Measurements from ENCODE around the gene ABR. TPM values are rescaled to one million over a fixed set of nuclear protein-coding genes. Genes with fewer than 3 reads are reported as not detected.

Gene ABR
- total and polyA plus RNA-seq, 4 donors, result 2.7 to 12.9 (median 6.8) TPM

DNA sequence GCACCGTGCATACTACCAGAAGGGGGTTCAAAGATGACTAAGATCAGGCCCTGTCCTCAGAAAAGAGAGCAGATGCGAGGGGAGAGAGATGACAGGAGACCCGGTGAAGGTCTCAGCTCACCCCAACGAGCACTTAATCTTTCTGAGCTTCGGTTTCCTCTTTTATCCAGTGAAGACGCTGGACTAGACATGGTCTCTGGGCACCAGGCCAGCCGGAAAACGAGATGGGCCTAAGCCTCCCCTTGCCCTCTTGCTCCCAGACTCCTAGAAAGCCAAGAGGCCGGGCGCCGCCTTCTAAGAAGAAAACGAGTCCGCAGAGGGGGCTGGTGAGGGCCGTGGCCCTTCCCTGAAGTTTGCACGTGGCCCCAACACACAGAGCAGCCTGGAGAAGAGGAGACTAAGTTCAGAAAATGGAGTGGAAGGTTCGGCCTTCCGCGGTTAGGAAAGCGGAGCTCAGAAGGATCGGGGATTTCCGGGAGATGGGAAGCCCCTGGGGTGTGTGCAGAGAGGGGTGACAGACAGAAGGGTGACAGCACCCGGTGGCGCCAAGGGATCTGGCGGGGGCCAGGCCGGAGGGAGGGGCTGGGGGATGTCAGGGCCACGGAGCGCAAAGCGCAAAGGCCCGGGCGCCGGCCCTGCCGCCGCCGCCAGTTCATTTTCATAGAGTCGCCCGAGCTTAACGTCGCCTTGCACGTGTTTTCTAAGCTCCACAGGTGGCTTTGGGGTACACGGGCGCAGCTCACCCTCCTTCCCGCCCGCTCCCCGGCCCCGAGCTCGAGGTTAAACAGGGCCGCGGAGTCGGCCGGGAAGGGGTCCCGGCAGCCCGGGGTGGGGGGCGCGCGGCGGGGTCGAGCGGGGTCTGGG lies 48.4 kb upstream of the ABR start:
- WGBS, result 6% methylated on average over 58 of the region's 58 CpGs
- no peak overlapping the region for H3K9ac ChIP-seq (ENCODE audit: low read depth in 1 of 2, low read length in 2 of 2)
- H3K36me3 ChIP-seq (ENCODE audit: control insufficient read depth in 4 of 4, insufficient read depth in 3 of 4, low read depth in 1 of 4, low read length in 3 of 4), result no peaks in the 10 kb centered on the region
- no peak overlapping the region for H3K27ac ChIP-seq (ENCODE audit: low read depth in 1 of 2, low read length in 2 of 2)
- DNase-seq (ENCODE audit: low spot score), result no peak
- no peak for TF ChIP-seq MAX (IDR thresholded peaks at IDR 0.05)
- no peak for TF ChIP-seq GABPA (IDR thresholded peaks at IDR 0.05 in 1 of 2, conservative IDR thresholded peaks at IDR 0.05 in 1 of 2)
- no peak for TF ChIP-seq SP1 (IDR thresholded peaks at IDR 0.05)
- TF ChIP-seq HNF4A (conservative IDR thresholded peaks at IDR 0.05), result no peak
- no peak for TF ChIP-seq EGR1 (IDR thresholded peaks at IDR 0.05; ENCODE audit: low read depth in 2 of 2)
- TF ChIP-seq NR2F2 (IDR thresholded peaks at IDR 0.05), result no peak
- TF ChIP-seq, protein P1, sequence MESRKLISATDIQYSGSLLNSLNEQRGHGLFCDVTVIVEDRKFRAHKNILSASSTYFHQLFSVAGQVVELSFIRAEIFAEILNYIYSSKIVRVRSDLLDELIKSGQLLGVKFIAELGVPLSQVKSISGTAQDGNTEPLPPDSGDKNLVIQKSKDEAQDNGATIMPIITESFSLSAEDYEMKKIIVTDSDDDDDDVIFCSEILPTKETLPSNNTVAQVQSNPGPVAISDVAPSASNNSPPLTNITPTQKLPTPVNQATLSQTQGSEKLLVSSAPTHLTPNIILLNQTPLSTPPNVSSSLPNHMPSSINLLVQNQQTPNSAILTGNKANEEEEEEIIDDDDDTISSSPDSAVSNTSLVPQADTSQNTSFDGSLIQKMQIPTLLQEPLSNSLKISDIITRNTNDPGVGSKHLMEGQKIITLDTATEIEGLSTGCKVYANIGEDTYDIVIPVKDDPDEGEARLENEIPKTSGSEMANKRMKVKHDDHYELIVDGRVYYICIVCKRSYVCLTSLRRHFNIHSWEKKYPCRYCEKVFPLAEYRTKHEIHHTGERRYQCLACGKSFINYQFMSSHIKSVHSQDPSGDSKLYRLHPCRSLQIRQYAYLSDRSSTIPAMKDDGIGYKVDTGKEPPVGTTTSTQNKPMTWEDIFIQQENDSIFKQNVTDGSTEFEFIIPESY (IDR thresholded peaks at IDR 0.05), result no peak
- no peaks in the 10 kb centered on the region for H3K9me3 ChIP-seq (ENCODE audit: control insufficient read depth in 4 of 4, low read length in 3 of 4)
- H3K4me1 ChIP-seq (ENCODE audit: control insufficient read depth in 4 of 4, insufficient read depth in 4 of 4, low read length in 3 of 4), result peaks cover 0 to 12% (median 11%) of the 10 kb centered on the region in 4 donors
- H3K27me3 ChIP-seq (ENCODE audit: control insufficient read depth in 4 of 4, insufficient read depth in 4 of 4, low read length in 3 of 4), result peaks cover 2 to 9% (median 5%) of the 10 kb centered on the region in 4 donors
- peak overlapping the region in 1 of 3 donors; percentile 51 for H3K4me3 ChIP-seq (ENCODE audit: low read depth in 1 of 3, low read length in 3 of 3)

DNA sequence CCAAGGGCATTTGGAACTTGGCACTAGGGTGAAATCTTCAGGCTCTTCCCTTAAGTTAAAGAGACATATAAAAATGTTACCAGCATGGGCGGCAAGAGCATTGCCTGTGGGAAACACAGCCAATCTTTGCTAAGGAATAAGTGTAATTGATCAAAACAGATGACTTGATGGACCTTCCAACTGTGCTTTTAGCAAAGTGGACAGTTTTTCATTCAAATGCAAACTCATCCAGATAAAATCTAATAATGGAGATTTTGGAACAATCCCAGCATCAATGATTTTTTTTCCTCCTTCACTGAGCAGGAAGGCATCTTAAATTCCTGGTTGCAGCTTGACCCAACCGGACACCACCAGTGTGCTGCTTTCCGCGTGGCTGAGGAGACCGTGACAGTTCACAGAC lies 47.6 kb upstream of the ABR start:
- Histone ChIP-seq H3K27me3 (ENCODE audit: control insufficient read depth in 4 of 4, insufficient read depth in 4 of 4, low read length in 3 of 4) (peaks cover 2 to 7% (median 5%) of the 10 kb centered on the region in 4 donors), H3K9me3 (ENCODE audit: control insufficient read depth in 4 of 4, low read length in 3 of 4) (no peaks in the 10 kb centered on the region), H3K9ac (ENCODE audit: low read depth in 1 of 2, low read length in 2 of 2) (no peak overlapping the region), H3K27ac (ENCODE audit: low read depth in 1 of 2, low read length in 2 of 2) (no peak overlapping the region), H3K4me3 (ENCODE audit: low read depth in 1 of 3, low read length in 3 of 3) (no peak overlapping the region), H3K4me1 (ENCODE audit: control insufficient read depth in 4 of 4, insufficient read depth in 4 of 4, low read length in 3 of 4) (peaks cover 0 to 12% (median 11%) of the 10 kb centered on the region in 4 donors), H3K36me3 (ENCODE audit: control insufficient read depth in 4 of 4, insufficient read depth in 3 of 4, low read depth in 1 of 4, low read length in 3 of 4) (no peaks in the 10 kb centered on the region)
- no peak for TF ChIP-seq FOXA1 (IDR thresholded peaks at IDR 0.05)
- WGBS, result 73% methylated on average over 5 of the region's 5 CpGs
- no peak for DNase-seq (ENCODE audit: low spot score)

DNA sequence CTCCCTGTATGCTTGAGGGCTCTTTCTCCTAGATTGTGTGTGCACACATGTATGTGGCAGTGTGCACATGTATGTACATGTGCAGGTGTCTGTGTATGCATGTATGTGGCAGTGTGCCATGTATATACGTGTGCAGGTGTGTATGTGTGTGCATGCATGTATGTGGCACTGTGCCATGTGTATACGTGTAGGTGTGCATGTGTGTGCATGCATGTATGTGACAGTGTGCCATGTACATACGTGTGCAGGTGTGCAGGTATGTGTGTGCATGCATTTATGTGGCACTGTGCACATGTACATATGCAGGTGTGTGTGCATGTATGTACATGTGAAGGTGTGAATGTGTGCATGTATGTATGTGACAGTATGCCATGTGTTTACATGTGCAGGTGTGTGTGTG lies 46.5 kb upstream of the ABR start:
- 66% methylated on average over 3 of the region's 3 CpGs for WGBS
- TF ChIP-seq HNF4G (IDR thresholded peaks at IDR 0.05), result no peak
- no peak for TF ChIP-seq GABPA (IDR thresholded peaks at IDR 0.05 in 1 of 2, conservative IDR thresholded peaks at IDR 0.05 in 1 of 2)
- TF ChIP-seq YY1 (IDR thresholded peaks at IDR 0.05), result no peak
- TF ChIP-seq RAD21 (IDR thresholded peaks at IDR 0.05), result no peak
- no peak for TF ChIP-seq JUND (IDR thresholded peaks at IDR 0.05)
- TF ChIP-seq HNF4A (conservative IDR thresholded peaks at IDR 0.05), result no peak
- TF ChIP-seq RXRA (IDR thresholded peaks at IDR 0.05), result no peak
- TF ChIP-seq, protein P1 (IDR thresholded peaks at IDR 0.05), result no peak
- no peak for TF ChIP-seq FOXA1 (IDR thresholded peaks at IDR 0.05)
- peaks cover 0 to 12% (median 11%) of the 10 kb centered on the region in 4 donors for H3K4me1 ChIP-seq (ENCODE audit: control insufficient read depth in 4 of 4, insufficient read depth in 4 of 4, low read length in 3 of 4)

More for the DNA sequence above, 46.5 kb upstream of the ABR start:
- H3K27me3 ChIP-seq (ENCODE audit: control insufficient read depth in 4 of 4, insufficient read depth in 4 of 4, low read length in 3 of 4), result peaks cover 2 to 5% (median 3%) of the 10 kb centered on the region in 4 donors
- no peaks in the 10 kb centered on the region for H3K36me3 ChIP-seq (ENCODE audit: control insufficient read depth in 4 of 4, insufficient read depth in 3 of 4, low read depth in 1 of 4, low read length in 3 of 4)
- no peak overlapping the region for H3K9ac ChIP-seq (ENCODE audit: low read depth in 1 of 2, low read length in 2 of 2)
- no peak overlapping the region for H3K27ac ChIP-seq (ENCODE audit: low read depth in 1 of 2, low read length in 2 of 2)
- H3K4me3 ChIP-seq (ENCODE audit: low read depth in 1 of 3, low read length in 3 of 3), result no peak overlapping the region
- no peak for DNase-seq (ENCODE audit: low spot score)
- no peaks in the 10 kb centered on the region for H3K9me3 ChIP-seq (ENCODE audit: control insufficient read depth in 4 of 4, low read length in 3 of 4)

Measured in liver (tissue), 9 donors.